CD14-positive monocyte (primary cell): ENCODE results near the gene CNTN4. TPM values are rescaled to one million over a fixed set of nuclear protein-coding genes. Genes with fewer than 3 reads are reported as not detected.

Source experiments
- DNase-seq, 3 donors: peaks; one replicate each; pipeline ENCODE4 v3.0.0-alpha.2; 2011 to 2022
- H2AFZ ChIP-seq: 2 replicates; pipeline ENCODE4 v1.6.0; 2012; ENCODE audit warnings: mild to moderate bottlenecking, low read depth, low read length, inconsistent platforms; ENCODE audit not compliant: insufficient read depth, poor library complexity, severe bottlenecking
- H3K27ac ChIP-seq, 2 donors: 1 replicate in 1 of 2; 2 replicates in 1 of 2; pipeline ENCODE4 v1.5.1; 2012 to 2013; ENCODE audit warnings: low read length in 2 of 2, control low read depth in 1 of 2, inconsistent platforms in 1 of 2, low read depth in 1 of 2, mild to moderate bottlenecking in 1 of 2
- H3K27me3 ChIP-seq, 2 donors: one replicate each; pipeline versions ENCODE4 v1.6.0 to v1.6.1; 2011 to 2013; ENCODE audit warnings: low read length in 2 of 2; ENCODE audit not compliant: control insufficient read depth in 2 of 2, insufficient read depth in 2 of 2
- H3K36me3 ChIP-seq, 2 donors: replicated peaks in 1 of 2; 1 replicate in 1 of 2; 2 replicates in 1 of 2; pipeline versions ENCODE4 v1.5.1 to v1.6.1; 2012 to 2013; ENCODE audit warnings: low read length in 2 of 2, control low read depth in 1 of 2, inconsistent platforms in 1 of 2, mild to moderate bottlenecking in 1 of 2; ENCODE audit not compliant: insufficient read depth in 2 of 2, control insufficient read depth in 1 of 2
- H3K4me1 ChIP-seq, 2 donors: 1 replicate in 1 of 2; 2 replicates in 1 of 2; pipeline versions ENCODE4 v1.5.1 to v1.6.1; 2012 to 2013; ENCODE audit warnings: low read length in 2 of 2, control low read depth in 1 of 2, inconsistent platforms in 1 of 2, mild to moderate bottlenecking in 1 of 2, moderate library complexity in 1 of 2; ENCODE audit not compliant: insufficient read depth in 2 of 2, control insufficient read depth in 1 of 2
- H3K4me2 ChIP-seq: replicated peaks from 2 replicates; pipeline ENCODE3; 2012; ENCODE audit warnings: low read length, moderate library complexity, mild to moderate bottlenecking; ENCODE audit not compliant: poor library complexity, severe bottlenecking; ENCODE audit errors: extremely low read depth
- H3K4me3 ChIP-seq, 3 experiments: fragments of 200-600 bp in 1 of 3; sonication (generic) in 1 of 3; replicated peaks in 1 of 3; 1 replicate in 2 of 3; 2 replicates in 1 of 3; pipeline ENCODE4 v1.5.1; 2011 to 2013; ENCODE audit warnings: low read length in 3 of 3, mild to moderate bottlenecking in 3 of 3, control low read depth in 2 of 3, low read depth in 2 of 3, inconsistent platforms in 1 of 3, moderate library complexity in 1 of 3
- H3K79me2 ChIP-seq: 2 replicates; pipeline ENCODE4 v1.6.0; 2012; ENCODE audit warnings: mild to moderate bottlenecking, control low read depth, inconsistent platforms, low read length, moderate library complexity; ENCODE audit not compliant: insufficient read depth
- H3K9ac ChIP-seq: 2 replicates; pipeline ENCODE4 v1.6.0; 2017; ENCODE audit warnings: low read length, mild to moderate bottlenecking; ENCODE audit not compliant: insufficient read depth, poor library complexity, severe bottlenecking
- H3K9me3 ChIP-seq, 2 donors: replicated peaks in 1 of 2; 1 replicate in 1 of 2; 2 replicates in 1 of 2; pipeline versions ENCODE4 v1.5.1 to v1.6.1; 2012 to 2013; ENCODE audit warnings: low read length in 2 of 2, control low read depth in 1 of 2; ENCODE audit not compliant: control insufficient read depth in 1 of 2, insufficient read depth in 1 of 2
- H4K20me1 ChIP-seq: 2 replicates; pipeline ENCODE4 v1.6.0; 2012; ENCODE audit warnings: mild to moderate bottlenecking, low read length, control low read depth, moderate library complexity; ENCODE audit not compliant: insufficient read depth
- H3K27ac Mint-ChIP-seq, 7 donors: one replicate each; pipeline ENCODE4 v1.8.0; 2020; ENCODE audit warnings: mild to moderate bottlenecking in 7 of 7, mixed read lengths in 7 of 7, moderate library complexity in 6 of 7, inconsistent platforms in 2 of 7
- H3K27me3 Mint-ChIP-seq, 3 donors: one replicate each; pipeline ENCODE4 v1.8.0; 2021 to 2022; ENCODE audit warnings: low read depth in 3 of 3, mild to moderate bottlenecking in 3 of 3, mixed read lengths in 3 of 3, moderate library complexity in 3 of 3, inconsistent platforms in 1 of 3
- H3K36me3 Mint-ChIP-seq, 2 donors: one replicate each; pipeline ENCODE4 v1.8.0; 2020; ENCODE audit warnings: mixed read lengths in 2 of 2, inconsistent platforms in 1 of 2, mild to moderate bottlenecking in 1 of 2
- H3K4me1 Mint-ChIP-seq: one replicate; pipeline ENCODE4 v1.8.0; 2020; ENCODE audit warnings: mild to moderate bottlenecking, mixed read lengths
- H3K4me3 Mint-ChIP-seq, 2 donors: one replicate each; pipeline ENCODE4 v1.8.0; 2020; ENCODE audit warnings: mild to moderate bottlenecking in 2 of 2, mixed read lengths in 2 of 2, moderate library complexity in 1 of 2
- H3K9me3 Mint-ChIP-seq, 7 donors: one replicate each; pipeline ENCODE4 v1.8.0; 2020 to 2022; ENCODE audit warnings: mixed read lengths in 7 of 7, mild to moderate bottlenecking in 6 of 7, moderate library complexity in 6 of 7, inconsistent platforms in 2 of 7
- WGBS: methylation state at CpG from one replicate; pipeline ENCODE4 v1.1.5; 2013; ENCODE audit warnings: missing lambda C conversion rate; ENCODE audit not compliant: insufficient coverage; 5-methylcytosine and 5-hydroxymethylcytosine counted together
- intact Hi-C, 2 donors: fragments of 100-400 bp; cut with micrococcal nuclease; formaldehyde crosslinking; loops; one replicate each; pipeline versions ENCODE4 v1.15.0 to v1.15.1; 2023
- polyA plus RNA-seq, 3 donors: library from polyadenylated mRNA; depleted of rRNA in 1 of 3; unstranded in 2 of 3; stranded (reverse) in 1 of 3; fragments of 300-500 nt in 2 of 3; fragments of >200 nt in 1 of 3; fragmentation: Illumina TruSeq in 2 of 3; gene quantifications; 1 replicate in 2 of 3; 2 replicates in 1 of 3; pipeline ENCODE4 v1.2.3, GENCODE V29; 2012 to 2021
- TF ChIP-seq, protein P1 (sequence below): fragments of 200-600 bp; IDR thresholded peaks from one replicate; pipeline ENCODE4 v1.8.0; 2022; ENCODE audit warnings: antibody characterized with exemption, mild to moderate bottlenecking

CNTN4 gene
- polyA plus RNA-seq, 3 donors, result not detected

DNA sequence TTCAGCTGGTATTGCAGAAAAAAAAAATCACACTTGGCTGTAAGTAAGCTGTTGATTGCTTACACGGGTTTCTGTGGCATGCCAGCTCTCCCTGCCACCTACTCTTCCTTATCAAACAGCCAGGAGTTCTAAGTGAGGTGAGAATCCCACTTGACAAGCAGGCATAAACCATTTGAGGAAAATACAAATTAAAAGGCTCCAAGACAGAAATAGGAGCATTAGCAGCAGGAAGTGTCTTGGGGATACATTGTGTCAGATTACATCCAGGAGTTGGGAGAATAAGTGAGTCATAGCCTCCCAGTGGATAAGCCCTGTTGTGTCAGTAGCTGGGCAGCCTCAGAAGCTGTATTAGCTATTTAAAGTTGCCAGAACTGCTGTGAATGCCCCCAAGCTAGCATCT, 256.0 kb downstream of the CNTN4 start:
- H3K4me1 ChIP-seq, result no peaks in the 10 kb centered on the region
- Mint-ChIP-seq H3K36me3 (no peaks in the 10 kb centered on the region), H3K27ac (no peak overlapping the region), H3K4me1 (no peaks in the 10 kb centered on the region), H3K9me3 (peaks cover 7 to 30% (median 15%) of the 10 kb centered on the region in 7 donors), H3K4me3 (no peak overlapping the region), H3K27me3 (peaks cover 0 to 4% (median 0%) of the 10 kb centered on the region in 3 donors)
- H3K27me3 ChIP-seq, result no peaks in the 10 kb centered on the region
- H3K36me3 ChIP-seq, result no peaks in the 10 kb centered on the region
- H3K9me3 ChIP-seq, result peaks cover 27 to 29% of the 10 kb centered on the region in 2 donors
- no peaks in the 10 kb centered on the region for H4K20me1 ChIP-seq
- no peak for DNase-seq
- no CpG with 5 or more reads among the region's 1 CpG for WGBS
- H2AFZ ChIP-seq, result no peak overlapping the region
- H3K4me2 ChIP-seq, result no peak overlapping the region
- no peak overlapping the region for H3K9ac ChIP-seq
- intact Hi-C loops, result no loop called here
- H3K79me2 ChIP-seq, result no peaks in the 10 kb centered on the region
- no peak overlapping the region for H3K27ac ChIP-seq
- no peak overlapping the region for H3K4me3 ChIP-seq
- TF ChIP-seq, protein P1, sequence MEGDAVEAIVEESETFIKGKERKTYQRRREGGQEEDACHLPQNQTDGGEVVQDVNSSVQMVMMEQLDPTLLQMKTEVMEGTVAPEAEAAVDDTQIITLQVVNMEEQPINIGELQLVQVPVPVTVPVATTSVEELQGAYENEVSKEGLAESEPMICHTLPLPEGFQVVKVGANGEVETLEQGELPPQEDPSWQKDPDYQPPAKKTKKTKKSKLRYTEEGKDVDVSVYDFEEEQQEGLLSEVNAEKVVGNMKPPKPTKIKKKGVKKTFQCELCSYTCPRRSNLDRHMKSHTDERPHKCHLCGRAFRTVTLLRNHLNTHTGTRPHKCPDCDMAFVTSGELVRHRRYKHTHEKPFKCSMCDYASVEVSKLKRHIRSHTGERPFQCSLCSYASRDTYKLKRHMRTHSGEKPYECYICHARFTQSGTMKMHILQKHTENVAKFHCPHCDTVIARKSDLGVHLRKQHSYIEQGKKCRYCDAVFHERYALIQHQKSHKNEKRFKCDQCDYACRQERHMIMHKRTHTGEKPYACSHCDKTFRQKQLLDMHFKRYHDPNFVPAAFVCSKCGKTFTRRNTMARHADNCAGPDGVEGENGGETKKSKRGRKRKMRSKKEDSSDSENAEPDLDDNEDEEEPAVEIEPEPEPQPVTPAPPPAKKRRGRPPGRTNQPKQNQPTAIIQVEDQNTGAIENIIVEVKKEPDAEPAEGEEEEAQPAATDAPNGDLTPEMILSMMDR, result no peak

DNA sequence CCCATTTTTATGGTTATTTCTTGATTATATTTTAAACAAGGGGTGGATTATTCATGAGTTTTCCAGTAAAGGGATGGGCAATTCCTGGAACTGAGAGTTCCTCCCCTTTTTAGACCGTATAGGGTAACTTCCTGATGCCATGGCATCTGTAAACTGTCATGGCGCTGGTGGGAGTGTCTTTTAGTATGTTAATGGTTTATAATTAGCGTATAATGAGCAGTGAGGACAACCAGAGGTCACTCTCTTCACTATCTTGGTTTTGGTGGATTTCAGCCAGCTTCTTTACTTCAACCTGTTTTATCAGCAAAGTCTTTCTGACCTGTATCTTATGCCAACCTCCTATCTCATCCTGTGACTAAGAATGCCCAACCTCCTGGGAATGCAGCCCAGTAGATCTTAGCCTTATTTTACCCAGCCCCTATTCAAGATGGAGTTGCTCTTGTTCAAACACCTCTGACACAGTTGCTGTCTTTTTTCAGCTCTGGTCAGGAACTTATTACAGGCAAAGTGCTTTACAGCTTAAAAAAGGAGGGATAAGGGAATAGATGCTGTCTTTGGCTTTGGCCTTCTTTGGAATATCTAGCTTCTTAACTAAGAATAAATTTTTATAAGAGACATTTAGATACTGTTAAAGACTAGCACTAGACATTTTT, 257.8 kb downstream of the CNTN4 start:
- H3K9ac ChIP-seq, result no peak overlapping the region
- Mint-ChIP-seq H3K9me3 (peaks cover 7 to 24% (median 15%) of the 10 kb centered on the region in 7 donors), H3K36me3 (no peaks in the 10 kb centered on the region), H3K4me1 (no peaks in the 10 kb centered on the region), H3K27me3 (peaks cover 0 to 4% (median 0%) of the 10 kb centered on the region in 3 donors), H3K4me3 (no peak overlapping the region), H3K27ac (no peak overlapping the region)
- H3K4me3 ChIP-seq, result no peak overlapping the region
- DNase-seq, result no peak
- TF ChIP-seq, protein P1, result no peak
- H3K9me3 ChIP-seq, result peaks cover 22 to 27% of the 10 kb centered on the region in 2 donors
- no peak overlapping the region for H3K27ac ChIP-seq
- H3K27me3 ChIP-seq, result no peaks in the 10 kb centered on the region
- H3K4me1 ChIP-seq, result no peaks in the 10 kb centered on the region
- no peaks in the 10 kb centered on the region for H3K36me3 ChIP-seq
- H3K79me2 ChIP-seq, result no peaks in the 10 kb centered on the region
- no peak overlapping the region for H3K4me2 ChIP-seq
- H2AFZ ChIP-seq, result no peak overlapping the region
- WGBS, result no CpG with 5 or more reads among the region's 3 CpGs
- no peaks in the 10 kb centered on the region for H4K20me1 ChIP-seq
- intact Hi-C loops, result no loop called here
